ENCODE data around the gene SYCP1.
"Not testable (repeated sequence)": the region's sequence is repeated elsewhere in the genome, so short reads cannot be mapped to it uniquely, and the experiment has no call there.

The SYCP1 gene, protein sequence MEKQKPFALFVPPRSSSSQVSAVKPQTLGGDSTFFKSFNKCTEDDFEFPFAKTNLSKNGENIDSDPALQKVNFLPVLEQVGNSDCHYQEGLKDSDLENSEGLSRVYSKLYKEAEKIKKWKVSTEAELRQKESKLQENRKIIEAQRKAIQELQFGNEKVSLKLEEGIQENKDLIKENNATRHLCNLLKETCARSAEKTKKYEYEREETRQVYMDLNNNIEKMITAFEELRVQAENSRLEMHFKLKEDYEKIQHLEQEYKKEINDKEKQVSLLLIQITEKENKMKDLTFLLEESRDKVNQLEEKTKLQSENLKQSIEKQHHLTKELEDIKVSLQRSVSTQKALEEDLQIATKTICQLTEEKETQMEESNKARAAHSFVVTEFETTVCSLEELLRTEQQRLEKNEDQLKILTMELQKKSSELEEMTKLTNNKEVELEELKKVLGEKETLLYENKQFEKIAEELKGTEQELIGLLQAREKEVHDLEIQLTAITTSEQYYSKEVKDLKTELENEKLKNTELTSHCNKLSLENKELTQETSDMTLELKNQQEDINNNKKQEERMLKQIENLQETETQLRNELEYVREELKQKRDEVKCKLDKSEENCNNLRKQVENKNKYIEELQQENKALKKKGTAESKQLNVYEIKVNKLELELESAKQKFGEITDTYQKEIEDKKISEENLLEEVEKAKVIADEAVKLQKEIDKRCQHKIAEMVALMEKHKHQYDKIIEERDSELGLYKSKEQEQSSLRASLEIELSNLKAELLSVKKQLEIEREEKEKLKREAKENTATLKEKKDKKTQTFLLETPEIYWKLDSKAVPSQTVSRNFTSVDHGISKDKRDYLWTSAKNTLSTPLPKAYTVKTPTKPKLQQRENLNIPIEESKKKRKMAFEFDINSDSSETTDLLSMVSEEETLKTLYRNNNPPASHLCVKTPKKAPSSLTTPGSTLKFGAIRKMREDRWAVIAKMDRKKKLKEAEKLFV

GRCh38 chr1:114854693-114855320 lies at the start of gene SYCP1:
TSS of gene SYCP1 (plus strand) at chr1:114854863. CDS start at chr1:114855465, 602 bp downstream.
- no peak for DNase-seq

- DNase-seq = no peak
Measured at GRCh38 chr1:114819869-114820268, 34.8 kb upstream of the SYCP1 start.

DNA sequence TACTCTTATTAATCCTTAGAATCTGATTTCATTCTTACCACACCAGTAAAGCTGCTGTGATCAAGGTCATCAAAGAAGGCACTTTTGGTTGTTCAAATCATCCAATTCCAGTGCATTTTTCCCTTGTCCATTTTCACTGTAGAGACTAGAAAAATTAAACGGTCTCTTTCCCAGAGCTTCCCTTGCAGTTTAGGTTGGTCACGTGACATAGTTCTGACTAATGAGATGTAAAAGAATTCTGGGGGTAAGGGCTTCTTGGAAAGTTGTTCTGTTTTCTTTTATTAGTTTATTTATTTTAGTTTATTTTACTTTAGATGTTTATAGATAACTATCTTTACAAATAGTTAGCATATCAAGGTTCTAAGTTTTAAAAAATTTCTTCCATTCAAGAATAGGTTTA lies 34.3 kb upstream of the SYCP1 start:
- no peak for DNase-seq

DNA sequence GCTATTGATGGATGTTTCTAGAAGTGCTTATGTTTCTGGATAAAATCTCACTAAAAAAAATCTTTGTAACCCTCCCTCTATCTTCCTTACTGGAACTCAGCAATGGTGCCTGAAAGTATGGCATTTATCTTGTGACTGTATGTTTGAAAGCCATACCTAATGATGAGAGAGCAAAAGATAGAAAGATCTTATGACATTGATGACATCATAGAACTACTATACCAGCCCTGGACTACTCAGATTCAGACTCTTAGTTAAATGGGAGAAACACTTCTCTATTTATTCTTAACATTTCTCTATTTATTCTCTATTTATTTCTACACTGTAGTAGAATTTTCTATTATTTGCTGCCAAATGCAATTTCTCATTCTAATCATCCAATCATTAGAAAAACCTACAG lies 32.7 kb upstream of the SYCP1 start:
- no peak for DNase-seq

- DNase-seq = no peak
Measured at GRCh38 chr1:114828251-114828650, 26.4 kb upstream of the SYCP1 start.

DNA sequence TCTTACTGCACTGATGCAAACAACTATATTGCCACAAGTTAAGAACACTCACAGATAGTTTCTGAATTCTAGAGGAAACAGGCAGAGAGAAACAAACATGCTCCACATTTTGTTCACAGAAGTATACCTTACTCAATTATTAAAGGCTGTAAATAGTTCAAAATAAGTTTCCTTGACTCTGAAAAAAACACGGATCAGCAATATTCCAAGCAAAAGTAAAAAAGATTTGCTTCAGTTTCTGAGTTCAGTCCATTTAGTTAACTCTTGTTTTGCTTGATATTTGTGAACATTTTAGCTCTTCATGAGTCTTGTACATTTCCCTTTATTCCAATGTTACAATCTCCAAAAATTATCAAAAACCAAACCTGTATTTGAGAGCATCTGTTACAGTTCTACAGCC lies 24.6 kb upstream of the SYCP1 start:
- not testable (repeated sequence) for DNase-seq

- no peak for DNase-seq
Measured at GRCh38 chr1:114831276-114831994, 23.2 kb upstream of the SYCP1 start.

GRCh38 chr1:114832057-114832456 lies 22.6 kb upstream of the SYCP1 start:
- no peak for DNase-seq

DNA sequence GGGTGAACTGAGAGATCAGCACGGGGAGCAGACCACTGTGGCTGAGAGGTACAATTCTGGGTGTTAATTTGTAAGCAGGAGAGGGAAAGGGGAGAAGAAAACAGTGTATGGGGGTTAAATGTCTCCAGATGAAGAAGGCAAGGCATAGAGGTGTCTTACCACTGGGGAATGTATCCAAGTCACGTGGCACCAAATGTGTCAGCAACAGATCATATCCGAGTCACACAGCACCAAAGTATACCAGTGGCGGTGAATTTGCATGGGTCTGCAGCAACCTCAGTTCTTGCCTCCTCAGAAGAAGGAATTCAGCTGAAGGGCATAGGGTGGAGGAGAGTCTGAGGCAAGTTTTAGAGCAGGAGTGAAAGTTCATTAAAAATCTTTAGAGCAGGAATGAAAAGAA lies 21.2 kb upstream of the SYCP1 start:
- DNase-seq = no peak

DNA sequence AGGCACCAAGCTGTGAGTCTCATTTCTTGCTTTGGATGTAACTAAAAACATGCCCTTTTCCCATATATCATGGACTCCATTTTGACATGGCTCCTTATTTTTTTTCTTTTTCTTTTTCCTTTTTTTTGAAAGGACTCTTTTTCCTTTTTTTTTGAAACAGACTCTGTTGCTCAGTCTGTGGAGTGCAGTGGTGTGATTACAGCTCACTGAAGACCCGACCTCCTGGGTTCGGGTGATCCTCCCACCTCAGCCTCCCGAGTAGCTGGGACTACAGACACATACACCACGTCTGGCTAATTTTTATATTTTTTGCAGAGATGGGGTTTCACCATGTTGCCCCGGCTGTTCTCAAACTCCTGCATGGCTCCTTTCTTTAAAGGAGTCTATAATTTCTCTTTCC lies 10.4 kb upstream of the SYCP1 start:
- DNase-seq = no peak

DNA sequence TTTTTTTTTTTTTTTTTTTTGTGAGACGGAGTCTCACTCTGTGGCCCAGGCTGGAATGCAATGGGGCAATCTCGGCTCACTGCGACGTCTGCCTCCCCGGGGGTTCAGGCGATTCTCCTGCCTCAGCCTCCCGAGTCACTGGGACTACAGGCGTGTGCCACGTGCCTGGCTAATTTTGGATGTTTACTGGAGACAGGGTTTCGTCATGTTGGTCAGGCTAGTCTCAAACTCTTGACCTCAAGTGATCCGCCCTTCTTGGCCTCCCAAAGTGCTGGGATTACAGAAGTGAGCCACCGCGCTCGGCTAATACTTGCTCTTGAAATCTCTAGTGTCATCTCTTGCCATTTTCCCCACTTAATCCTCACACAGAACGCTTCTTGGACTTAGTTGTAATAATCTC lies 1.1 kb upstream of the SYCP1 start:
- no peak for DNase-seq

DNA sequence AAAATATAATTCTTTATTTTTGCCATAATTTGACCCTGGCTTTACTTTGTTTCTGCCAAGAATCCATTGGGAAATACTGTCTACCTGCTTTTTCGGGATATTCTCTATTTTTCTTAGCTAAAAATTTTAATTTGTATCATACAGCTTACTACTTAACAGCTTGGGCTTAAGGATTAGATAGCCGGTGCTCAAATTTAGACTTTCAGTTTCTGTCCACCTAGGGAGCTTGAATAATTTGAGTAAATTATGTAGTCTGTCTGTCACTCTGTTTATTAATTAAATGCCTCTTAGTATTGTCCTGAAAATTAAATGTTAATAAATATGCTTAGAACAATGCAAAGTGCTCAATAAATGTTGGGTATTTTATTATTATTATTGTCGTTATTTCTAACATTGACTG lies 6.7 kb downstream of the SYCP1 start:
- DNase-seq = no peak

DNA sequence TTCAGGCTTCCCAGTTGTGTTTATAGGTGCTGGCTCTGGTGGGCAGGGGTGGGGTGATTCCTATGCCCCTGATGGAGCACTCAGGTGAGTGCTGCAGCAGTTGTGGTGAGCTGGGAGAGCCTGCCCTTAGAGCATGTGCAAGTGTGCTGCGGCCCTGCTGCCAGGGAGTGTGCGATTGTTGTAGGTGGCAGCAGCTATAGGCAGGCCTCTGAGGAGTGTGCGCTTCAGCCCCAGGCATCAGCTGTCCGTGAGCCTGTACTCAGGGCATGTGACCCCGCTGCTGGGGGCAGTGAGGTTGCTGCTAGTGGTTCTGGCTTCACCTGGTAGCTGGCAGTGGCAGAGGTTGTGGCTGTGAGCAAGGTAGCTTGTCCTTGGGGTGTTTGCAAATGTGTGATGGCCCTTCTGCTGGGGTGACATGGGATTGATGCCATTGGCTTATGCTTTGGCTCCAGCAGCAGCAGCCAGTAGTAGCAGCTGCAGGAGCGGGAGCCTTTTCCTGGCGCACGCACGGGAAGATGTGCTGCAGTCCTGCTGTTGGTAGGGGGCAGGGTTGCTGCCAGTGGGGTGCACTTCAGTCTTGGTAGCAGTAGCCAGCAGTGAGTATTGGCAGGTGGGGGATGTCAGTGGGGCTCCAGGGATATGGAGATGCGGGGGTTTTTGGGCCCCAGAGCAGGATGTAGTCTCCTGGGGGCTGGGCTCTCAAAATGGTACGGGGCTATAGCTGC lies 37.7 kb downstream of the SYCP1 start:
- DNase-seq = no peak

DNA sequence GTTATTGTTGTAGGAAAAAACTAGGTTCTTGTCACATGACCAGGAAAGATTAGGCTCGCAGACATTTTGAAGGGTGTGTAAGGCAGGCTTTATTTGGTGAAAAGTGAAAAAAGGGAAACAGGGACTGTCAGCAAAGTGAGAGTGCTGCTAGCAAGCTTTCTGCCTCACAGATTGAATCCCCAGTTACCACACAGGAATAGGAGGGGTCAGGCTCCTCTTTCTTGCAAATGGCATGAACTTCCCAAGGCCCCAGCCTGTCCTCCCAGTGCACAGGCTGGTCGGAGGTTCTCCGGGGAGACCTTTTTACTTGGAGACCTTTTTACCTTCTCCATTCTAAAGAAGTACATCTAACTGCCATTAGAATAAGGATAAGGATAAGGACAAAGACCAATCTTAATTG lies 42.1 kb downstream of the SYCP1 start:
- no peak for DNase-seq

DNA sequence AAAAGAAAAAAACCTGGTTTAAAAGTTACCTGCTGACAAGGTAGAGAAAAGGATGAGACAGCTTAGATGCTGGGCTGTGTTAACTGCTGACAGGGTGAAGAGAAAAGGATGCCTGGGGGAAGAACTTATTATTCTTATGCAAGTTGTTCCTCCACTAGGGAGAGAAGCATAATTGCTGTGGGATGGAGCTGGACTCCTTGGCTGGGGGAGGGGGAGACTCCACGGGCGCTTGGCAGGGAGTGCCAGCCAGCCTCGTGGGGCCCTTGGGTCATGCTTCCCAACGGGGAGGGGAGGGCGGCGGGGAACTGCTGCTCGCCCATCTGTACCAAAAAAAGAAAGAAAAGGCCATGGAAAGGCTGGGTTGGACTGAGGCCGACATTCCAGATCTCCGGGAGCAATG lies 47.2 kb downstream of the SYCP1 start:
- DNase-seq = no peak

DNA sequence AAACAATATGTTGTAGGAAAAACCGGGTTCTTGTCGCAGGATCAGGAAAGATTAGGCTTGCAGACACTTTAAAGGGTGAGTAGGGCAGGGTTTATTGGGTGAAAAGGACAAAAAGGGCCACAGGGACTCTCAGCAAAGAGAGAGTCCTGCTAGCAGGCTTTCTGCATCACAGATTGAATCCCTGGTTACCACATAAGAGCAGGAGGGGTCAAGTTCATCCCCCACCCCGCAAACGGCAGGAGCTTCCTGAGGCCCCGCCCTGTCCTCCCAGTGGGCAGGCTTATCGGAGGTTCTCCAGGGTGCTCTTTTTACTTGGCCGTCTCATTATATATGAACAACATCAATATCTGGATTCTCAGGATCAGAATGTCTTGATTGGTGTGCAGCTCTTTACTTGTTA lies 47.7 kb downstream of the SYCP1 start:
- no peak for DNase-seq

- DNase-seq = no peak
Measured at GRCh38 chr1:114903480-114903879, 48.8 kb downstream of the SYCP1 start.

DNA sequence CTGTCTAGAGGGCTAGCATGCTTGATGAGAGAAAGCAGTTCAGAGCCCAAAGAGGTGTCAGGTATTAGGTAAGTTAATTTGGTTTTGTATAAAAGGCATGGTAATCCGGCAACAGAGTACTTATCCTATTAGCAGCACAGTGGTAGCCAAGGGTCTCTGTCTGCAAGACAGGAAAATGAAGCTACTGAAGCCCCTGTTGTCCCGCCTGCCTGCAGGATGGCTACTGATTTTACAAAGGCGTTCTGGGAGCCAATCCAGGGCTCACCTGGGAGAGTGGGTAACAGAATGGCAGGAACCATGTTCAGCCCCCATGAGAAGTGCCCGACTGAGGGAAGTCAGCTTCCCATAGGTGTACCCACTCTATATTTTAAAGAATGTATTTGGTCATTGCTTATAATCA lies 61.1 kb downstream of the SYCP1 start:
- DNase-seq = not testable (repeated sequence)

DNA sequence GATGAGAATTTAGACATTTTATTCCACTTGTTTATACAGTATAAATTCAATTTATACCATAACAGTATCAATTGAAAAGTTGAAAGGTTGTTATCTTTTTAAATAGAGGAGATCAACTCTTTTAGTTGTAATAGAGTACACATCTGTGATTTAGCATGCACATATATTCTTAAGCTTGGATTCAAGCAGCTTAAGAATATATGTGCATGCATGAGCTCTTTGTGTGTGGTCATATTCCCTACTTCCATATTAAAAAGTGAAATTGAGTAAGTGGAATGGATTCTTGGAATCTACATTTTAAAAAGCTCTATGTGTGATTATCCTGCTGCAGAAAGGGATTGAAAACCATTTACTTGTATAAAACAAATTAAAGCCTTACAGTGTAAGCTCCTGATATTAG lies 71.9 kb downstream of the SYCP1 start:
- no peak for DNase-seq

DNA sequence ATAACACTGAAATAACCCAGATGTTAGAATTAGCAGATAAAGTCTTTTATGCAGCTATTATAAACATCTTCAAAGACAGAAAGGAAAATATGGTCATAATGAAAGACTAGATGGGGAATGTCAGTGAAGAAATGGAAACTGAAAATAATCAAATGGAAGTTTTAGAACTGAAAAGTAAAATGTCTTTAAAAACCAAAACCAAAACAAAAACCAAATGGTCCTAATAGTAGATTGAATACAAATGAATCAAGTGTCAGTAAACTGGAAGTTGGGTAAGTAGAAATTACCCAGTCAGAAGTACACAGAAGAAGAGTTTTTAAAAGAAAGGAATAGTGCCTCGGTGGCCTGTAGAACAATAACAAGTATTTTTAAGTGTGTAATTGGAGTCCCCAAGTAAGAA lies 72.7 kb downstream of the SYCP1 start:
- no peak for DNase-seq

DNA sequence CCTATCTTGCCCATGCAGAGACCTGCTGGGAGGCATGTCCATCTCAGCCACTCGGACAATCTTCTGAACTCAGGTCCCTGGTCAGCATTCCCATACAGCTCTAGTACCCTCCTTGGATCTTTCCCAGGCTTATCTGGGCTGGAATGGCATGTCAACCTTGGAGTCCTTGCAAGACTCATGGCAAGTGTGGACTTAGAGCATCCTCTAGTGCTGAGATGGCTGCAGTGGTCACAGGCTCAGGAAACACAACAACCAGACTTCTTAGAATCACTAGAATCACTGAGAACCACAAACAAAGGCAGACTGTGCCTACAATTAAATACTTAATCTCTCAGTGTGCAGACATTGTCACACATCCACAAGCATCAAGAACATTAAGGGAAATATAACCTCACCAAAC lies 101.9 kb downstream of the SYCP1 start:
- DNase-seq = no peak

DNA sequence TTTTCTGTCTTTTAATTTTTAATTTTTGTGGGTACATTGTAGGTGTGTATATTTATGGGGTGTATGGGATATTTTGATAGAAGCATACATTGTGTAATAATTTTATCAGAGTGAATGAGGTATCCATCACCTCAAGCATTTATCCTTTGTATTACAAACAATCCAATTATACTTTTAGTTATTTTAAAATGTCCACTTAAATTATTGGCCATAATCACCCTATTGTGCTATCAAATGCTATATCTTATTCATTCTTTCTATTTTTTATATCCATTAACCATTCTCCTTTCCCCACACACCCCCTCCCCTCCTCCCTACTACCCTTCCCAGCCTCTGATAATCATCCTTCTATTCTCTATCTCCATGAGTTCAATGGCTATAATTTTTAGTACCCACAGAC lies 104.8 kb downstream of the SYCP1 start:
- no peak for DNase-seq

Data from right hindlimb (tissue), 1 donor.